ENCODE data around the gene MPND.

The MPND gene

GRCh38 chr19:4368128-4368820 lies 24.9 kb downstream of the MPND start:
- no peak for DNase-seq

GRCh38 chr19:4369109-4369887 lies 25.9 kb downstream of the MPND start:
- no peak for DNase-seq

- no peak for DNase-seq
These were observed 26.5 kb downstream of the MPND start for GRCh38 chr19:4369888-4370260.

GRCh38 chr19:4370418-4371041 lies 27.2 kb downstream of the MPND start:
- no peak for DNase-seq

- DNase-seq = no peak
These were observed 28.1 kb downstream of the MPND start for GRCh38 chr19:4371247-4372164.

GRCh38 chr19:4372165-4373012 lies 29.0 kb downstream of the MPND start:
- DNase-seq = no peak

GRCh38 chr19:4373013-4373367 lies 29.6 kb downstream of the MPND start:
- no peak for DNase-seq

- DNase-seq = no peak
These were observed 30.5 kb downstream of the MPND start for GRCh38 chr19:4373601-4374497.

- no peak for DNase-seq
These were observed 31.3 kb downstream of the MPND start for GRCh38 chr19:4374498-4375163.

GRCh38 chr19:4375164-4376027 lies 32.0 kb downstream of the MPND start:
- DNase-seq = no peak

- no peak for DNase-seq
These were observed 32.8 kb downstream of the MPND start for GRCh38 chr19:4376028-4376670.

- no peak for DNase-seq
These were observed 33.3 kb downstream of the MPND start for GRCh38 chr19:4376671-4376990.

GRCh38 chr19:4376991-4377781 lies 33.8 kb downstream of the MPND start:
- no peak for DNase-seq

- no peak for DNase-seq
These were observed 35.5 kb downstream of the MPND start for GRCh38 chr19:4378886-4379285.

- DNase-seq = no peak
These were observed 36.3 kb downstream of the MPND start for GRCh38 chr19:4379383-4380253.

- no peak for DNase-seq
These were observed 36.9 kb downstream of the MPND start for GRCh38 chr19:4380254-4380727.
